Esophagus muscularis mucosa (tissue), 4 donors: ENCODE measurements around the gene NID2.

Experiments
- CTCF ChIP-seq, 3 experiments: fragments of 200-600 bp in 2 of 3; fragments of 450-650 bp in 1 of 3; sonication (generic) in 2 of 3; IDR thresholded peaks; one replicate each; pipeline ENCODE4 v1.5.1; 2017 to 2019; ENCODE audit warnings: antibody characterized with exemption in 3 of 3, mild to moderate bottlenecking in 2 of 3, moderate library complexity in 1 of 3
- EP300 ChIP-seq: sonication (generic); formaldehyde crosslinking; IDR thresholded peaks from one replicate; pipeline ENCODE4 v1.6.1; 2017; ENCODE audit warnings: antibody characterized with exemption
- POLR2A ChIP-seq: fragments of 450-650 bp; IDR thresholded peaks from one replicate; pipeline ENCODE4 v1.6.1; 2017; ENCODE audit warnings: antibody characterized with exemption, moderate library complexity, mild to moderate bottlenecking, low read depth
- POLR2AphosphoS5 ChIP-seq, 2 donors: sonication (generic); formaldehyde crosslinking; IDR thresholded peaks; one replicate each; pipeline ENCODE4 v1.6.1; 2017; ENCODE audit warnings: antibody characterized with exemption in 2 of 2

GRCh38 chr14:52095794-52096193 lies 26.9 kb upstream of the NID2 start:
- no peak for TF ChIP-seq CTCF (IDR thresholded peaks at IDR 0.05)
- no peak for TF ChIP-seq EP300
- no peak for TF ChIP-seq POLR2A
- TF ChIP-seq POLR2AphosphoS5 (IDR thresholded peaks at IDR 0.05) = no peak
